Left renal cortex interstitium (tissue), 4 donors: ENCODE data around the gene PLBD1. TPM values are rescaled to one million over a fixed set of nuclear protein-coding genes. Genes with fewer than 3 reads are reported as not detected.

Experiments used
- DNase-seq, 4 donors: peaks; one replicate each; pipeline ENCODE4 v3.0.0-alpha.2; 2013; ENCODE audit warnings: low read depth in 4 of 4, low spot score in 2 of 4, missing footprints in 1 of 4
- polyA plus RNA-seq, 4 donors: library from polyadenylated mRNA; unstranded; fragments of 120-200 nt; gene quantifications; one replicate each; pipeline ENCODE4 v1.2.1, GENCODE V29; 2013; ENCODE audit not compliant: insufficient read length in 4 of 4

The PLBD1 gene, protein sequence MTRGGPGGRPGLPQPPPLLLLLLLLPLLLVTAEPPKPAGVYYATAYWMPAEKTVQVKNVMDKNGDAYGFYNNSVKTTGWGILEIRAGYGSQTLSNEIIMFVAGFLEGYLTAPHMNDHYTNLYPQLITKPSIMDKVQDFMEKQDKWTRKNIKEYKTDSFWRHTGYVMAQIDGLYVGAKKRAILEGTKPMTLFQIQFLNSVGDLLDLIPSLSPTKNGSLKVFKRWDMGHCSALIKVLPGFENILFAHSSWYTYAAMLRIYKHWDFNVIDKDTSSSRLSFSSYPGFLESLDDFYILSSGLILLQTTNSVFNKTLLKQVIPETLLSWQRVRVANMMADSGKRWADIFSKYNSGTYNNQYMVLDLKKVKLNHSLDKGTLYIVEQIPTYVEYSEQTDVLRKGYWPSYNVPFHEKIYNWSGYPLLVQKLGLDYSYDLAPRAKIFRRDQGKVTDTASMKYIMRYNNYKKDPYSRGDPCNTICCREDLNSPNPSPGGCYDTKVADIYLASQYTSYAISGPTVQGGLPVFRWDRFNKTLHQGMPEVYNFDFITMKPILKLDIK
- polyA plus RNA-seq: 10 to 100 TPM; 33.9 to 48.4 (median 39.7) TPM

DNA sequence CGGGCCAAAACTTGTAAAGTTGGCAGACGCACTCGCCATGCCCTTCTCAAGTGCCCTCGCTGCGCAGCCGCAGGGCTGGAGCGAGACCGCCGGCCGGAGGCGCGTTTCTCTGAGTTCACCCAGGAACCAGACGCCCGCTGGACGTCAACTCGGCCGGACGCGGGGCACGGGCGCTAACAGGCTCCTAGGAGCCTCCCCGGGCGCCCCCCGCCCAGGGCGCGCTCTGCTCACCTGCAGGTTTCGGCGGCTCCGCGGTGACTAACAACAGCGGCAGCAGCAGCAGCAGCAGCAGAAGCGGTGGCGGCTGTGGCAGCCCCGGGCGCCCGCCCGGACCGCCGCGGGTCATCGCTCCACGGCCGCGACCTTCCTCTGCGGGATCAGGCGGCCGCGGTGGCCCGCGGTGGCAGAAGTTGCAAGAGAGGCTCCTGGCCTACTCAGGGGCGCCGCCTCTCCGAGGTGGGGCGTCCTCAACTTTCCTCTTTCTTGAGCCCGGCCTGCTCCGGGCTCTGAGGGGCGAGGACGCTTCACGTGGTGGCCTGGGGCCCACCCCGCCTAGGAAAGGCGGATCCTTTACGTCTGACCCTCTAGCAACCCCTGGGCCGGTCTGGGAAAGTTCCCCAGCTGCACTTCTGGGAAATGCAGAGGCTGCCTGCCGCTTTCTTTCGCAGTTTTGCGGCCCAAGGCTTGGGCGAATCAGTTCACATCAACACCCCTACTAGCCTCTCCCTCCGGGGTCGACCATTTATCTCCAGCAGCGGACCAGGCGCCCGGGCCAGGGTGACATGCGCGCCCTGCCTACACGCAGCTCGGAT lies at the start of gene PLBD1:
PLBD1 (minus strand) TSS at position 533 of the 812 bp plus-strand sequence; CDS start at position 346, 187 bp downstream.
- peak in 3 of 4 donors; percentile 45 to 61 (median 49) for DNase-seq

DNA sequence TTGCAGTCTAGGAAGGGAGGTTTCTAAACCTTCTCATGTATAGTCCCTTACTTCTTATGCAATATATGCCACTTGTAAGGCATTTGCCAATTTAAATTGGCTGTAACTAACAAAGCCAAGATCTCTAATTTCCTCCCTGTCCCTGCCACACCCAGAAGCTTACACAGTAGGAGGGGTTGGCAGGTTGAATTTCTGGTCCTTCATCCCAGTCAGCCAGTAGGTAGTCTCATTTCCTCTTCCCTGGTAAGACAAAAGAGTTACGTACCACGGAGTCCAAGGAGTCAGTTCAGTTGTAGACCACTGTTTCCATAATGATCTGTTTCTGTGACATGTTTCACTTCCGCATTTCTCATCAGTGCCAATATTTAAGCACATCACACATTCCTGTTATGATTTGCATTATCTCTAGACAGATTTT lies 47.0 kb upstream of the PLBD1 start:
- no peak for DNase-seq

- no peak for DNase-seq
Observed at GRCh38 chr12:14613718-14614117, 46.0 kb upstream of the PLBD1 start.

GRCh38 chr12:14612898-14613445 lies 45.3 kb upstream of the PLBD1 start:
- no peak for DNase-seq

DNA sequence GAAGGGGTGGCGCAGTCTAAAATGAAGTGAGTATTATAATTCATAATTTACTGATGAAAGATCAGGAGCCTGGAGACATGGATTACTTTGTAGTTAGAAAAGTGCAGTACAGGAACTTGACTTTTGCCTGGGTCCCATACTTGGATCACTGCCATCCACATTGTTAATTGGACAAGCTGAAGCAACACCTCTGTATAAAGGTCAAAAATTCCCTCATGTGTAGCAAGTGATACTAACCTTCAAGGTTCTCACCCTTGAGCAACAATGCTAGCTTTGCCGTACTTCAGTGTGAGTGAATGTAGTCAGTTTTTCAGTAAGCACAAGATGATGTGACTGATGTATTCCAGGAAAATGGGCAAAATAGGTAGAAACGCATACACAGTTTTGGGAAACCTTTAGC lies 44.6 kb upstream of the PLBD1 start:
- no peak for DNase-seq

- no peak for DNase-seq
Observed at GRCh38 chr12:14611640-14612203, 44.0 kb upstream of the PLBD1 start.

DNA sequence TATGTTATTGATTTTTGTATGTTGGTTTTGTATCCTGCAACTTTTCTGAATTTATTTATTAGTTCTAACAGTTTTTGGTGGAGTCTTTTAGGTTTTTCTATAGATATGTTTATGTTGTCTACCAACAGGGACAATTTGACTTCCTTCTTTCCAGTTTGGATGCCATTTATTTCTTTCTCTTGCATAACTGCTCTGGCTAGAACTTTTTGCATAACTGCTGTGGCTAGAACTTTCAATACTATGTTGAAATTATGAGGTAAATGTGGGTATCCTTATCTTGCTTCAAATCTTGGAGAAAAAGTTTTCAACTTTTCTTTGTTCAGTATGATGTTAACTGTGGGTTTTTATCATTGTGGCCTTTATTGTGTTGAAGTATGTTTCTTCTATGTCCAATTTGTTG lies 39.9 kb upstream of the PLBD1 start:
- no peak for DNase-seq

GRCh38 chr12:14605401-14605989 lies 37.8 kb upstream of the PLBD1 start:
- no peak for DNase-seq

DNA sequence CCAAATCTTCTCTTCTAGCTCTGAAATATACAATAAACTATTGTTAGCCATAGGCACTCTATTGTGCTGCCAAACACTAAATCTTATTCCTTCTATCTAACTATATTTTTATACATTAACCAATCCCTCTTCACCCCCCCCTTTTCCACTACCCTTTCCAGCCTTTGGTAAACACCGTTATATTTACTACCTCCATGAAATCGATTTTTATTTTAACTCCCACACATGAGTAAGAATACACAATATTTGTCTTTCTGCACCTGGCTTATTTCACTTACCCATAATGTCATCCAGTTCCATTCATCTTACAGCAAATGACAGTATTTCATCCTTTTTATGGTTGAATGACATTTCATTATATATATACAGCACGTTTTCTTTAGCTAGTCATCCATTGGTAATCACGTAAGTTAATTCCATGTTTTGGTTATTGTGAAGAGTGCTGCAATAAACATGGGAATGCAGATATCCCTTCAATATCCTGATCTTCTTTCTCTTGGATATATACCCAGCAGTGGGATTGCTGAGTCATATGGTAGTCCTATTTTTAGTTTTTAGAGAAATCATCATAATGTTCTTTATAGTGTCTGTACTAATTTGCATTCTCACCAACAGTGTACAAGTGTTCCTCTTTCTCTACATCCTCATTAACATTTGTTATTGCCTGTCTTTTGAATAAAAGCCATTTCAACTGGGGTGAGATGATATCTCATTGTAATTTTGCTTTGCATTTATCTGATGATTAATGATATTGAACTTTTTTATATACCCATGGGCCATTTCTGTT lies 34.2 kb upstream of the PLBD1 start:
- no peak for DNase-seq

DNA sequence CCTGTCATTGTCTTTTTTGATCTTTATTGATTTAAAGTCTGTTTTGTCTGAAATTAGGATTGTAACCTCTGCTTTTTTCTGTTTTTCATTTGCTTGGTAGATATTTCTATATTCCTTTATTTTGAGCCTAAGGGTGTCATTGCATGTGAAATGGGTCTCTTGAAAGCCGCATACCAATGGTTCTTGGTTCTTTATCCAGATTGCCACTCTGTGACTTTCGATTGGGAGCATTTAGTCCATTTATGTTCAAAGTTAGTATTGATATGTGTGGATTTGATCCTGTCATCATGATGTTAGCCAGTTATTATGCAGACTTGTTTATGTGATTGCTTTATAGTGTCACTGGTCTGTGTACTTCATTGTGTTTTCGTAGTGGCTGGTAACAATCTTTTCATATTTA lies 29.8 kb upstream of the PLBD1 start:
- DNase-seq: no peak

GRCh38 chr12:14591719-14592118 lies 24.0 kb upstream of the PLBD1 start:
- DNase-seq: no peak

GRCh38 chr12:14589169-14590004 lies 21.7 kb upstream of the PLBD1 start:
- no peak for DNase-seq

- no peak for DNase-seq
Observed at GRCh38 chr12:14588571-14588970, 20.9 kb upstream of the PLBD1 start.

- no peak for DNase-seq
Observed at GRCh38 chr12:14578646-14579045, 11.0 kb upstream of the PLBD1 start.

DNA sequence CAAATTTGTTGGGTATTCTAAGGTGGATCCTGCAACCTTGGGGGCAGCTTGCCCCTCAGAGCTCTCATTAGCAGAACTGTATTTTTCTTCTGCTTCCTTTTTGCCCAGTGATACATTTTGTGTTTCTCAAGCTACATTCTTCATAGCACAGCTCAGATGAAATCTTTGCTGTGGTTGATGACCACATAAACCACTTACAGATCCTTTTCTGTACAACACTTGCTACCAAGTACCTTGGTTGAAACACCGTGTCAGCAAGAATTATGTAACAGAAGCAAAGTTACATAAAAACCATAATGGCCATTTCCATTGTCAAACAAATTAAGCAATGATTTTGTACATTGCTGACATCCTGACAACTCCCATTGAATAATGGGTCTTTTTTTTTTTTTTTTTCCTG lies 9.7 kb upstream of the PLBD1 start:
- no peak for DNase-seq

- no peak for DNase-seq
Observed at GRCh38 chr12:14576896-14577295, 9.2 kb upstream of the PLBD1 start.

GRCh38 chr12:14575585-14575984 lies 7.9 kb upstream of the PLBD1 start:
- no peak for DNase-seq

DNA sequence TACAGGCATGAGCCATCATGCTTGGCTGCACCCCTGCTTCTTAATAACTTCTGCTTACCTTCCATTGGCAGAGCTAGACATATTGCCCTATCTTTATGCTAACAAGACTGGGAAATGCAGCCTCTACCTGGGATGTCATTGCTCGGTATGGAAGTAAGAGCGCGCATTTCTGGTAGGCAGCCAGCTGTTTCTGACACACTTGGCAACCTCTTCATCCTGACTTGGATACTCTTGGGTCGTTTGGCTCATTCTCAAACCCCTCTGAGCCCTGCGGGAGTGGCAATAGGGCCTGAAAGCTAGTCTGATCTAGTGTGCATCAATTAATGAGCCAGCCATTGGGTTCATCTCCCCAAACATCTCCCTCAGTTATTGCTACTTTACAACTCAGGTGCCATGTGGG lies 5.4 kb upstream of the PLBD1 start:
- no peak for DNase-seq

GRCh38 chr12:14572401-14572800 lies 4.7 kb upstream of the PLBD1 start:
- no peak for DNase-seq
